Neural cell (in vitro differentiated cells): ENCODE measurements around the gene TAF11. TPM values are rescaled to one million over a fixed set of nuclear protein-coding genes. Genes with fewer than 3 reads are reported as not detected.
"Not testable (repeated sequence)": the region's sequence is repeated elsewhere in the genome, so short reads cannot be mapped to it uniquely, and the experiment has no call there.

ENCODE experiments used
- H2AFZ ChIP-seq: fragments of 200-600, 300-800 bp; sonication (generic), shearing (Covaris generic); 2 replicates; pipeline ENCODE4 v1.6.0; 2014; ENCODE audit warnings: low read depth, mild to moderate bottlenecking, antibody characterized with exemption, low read length, moderate library complexity
- H3F3A ChIP-seq: fragments of 200-600 bp; shearing (Covaris generic); 2 replicates; pipeline ENCODE4 v1.6.1; 2016; ENCODE audit warnings: mild to moderate bottlenecking, moderate library complexity, mixed read lengths, antibody characterized with exemption, low read length; ENCODE audit not compliant: insufficient read depth, poor library complexity, severe bottlenecking
- H3K27ac ChIP-seq: fragments of 200-600, 300-800 bp; sonication (generic), shearing (Covaris generic); 2 replicates; pipeline ENCODE4 v1.5.1; 2014; ENCODE audit warnings: mild to moderate bottlenecking, low read length, moderate library complexity
- H3K27me3 ChIP-seq: fragments of 300-800, 200-600 bp; sonication (generic), shearing (Covaris generic); 2 replicates; pipeline ENCODE4 v1.6.0; 2014; ENCODE audit warnings: mild to moderate bottlenecking, low read depth, low read length, moderate library complexity; ENCODE audit not compliant: insufficient read depth
- H3K36me3 ChIP-seq: fragments of 300-800, 200-600 bp; sonication (generic), shearing (Covaris generic); 2 replicates; pipeline ENCODE4 v1.5.1; 2014; ENCODE audit warnings: mild to moderate bottlenecking, antibody characterized with exemption, low read length, moderate library complexity; ENCODE audit not compliant: insufficient read depth
- H3K4me2 ChIP-seq: fragments of 300-800, 200-600 bp; sonication (generic), shearing (Covaris generic); 2 replicates; pipeline ENCODE4 v1.6.0; 2014; ENCODE audit warnings: mild to moderate bottlenecking, low read length
- H3K4me3 ChIP-seq: fragments of 300-800, 200-600 bp; sonication (generic), shearing (Covaris generic); 2 replicates; pipeline ENCODE4 v1.5.1; 2014; ENCODE audit warnings: mild to moderate bottlenecking, low read length, moderate library complexity
- H3K79me2 ChIP-seq: fragments of 200-600 bp; shearing (Covaris generic); replicated peaks from 2 replicates; pipeline ENCODE4 v1.6.0; 2014; ENCODE audit warnings: mild to moderate bottlenecking, low read length, moderate library complexity; ENCODE audit not compliant: insufficient read depth
- H3K9ac ChIP-seq: fragments of 300-800, 200-600 bp; sonication (generic), shearing (Covaris generic); 2 replicates; pipeline ENCODE4 v1.6.1; 2016; ENCODE audit warnings: mild to moderate bottlenecking, low read length, mixed read lengths
- H3K9me2 ChIP-seq: fragments of 200-600 bp; shearing (Covaris generic); 2 replicates; pipeline ENCODE4 v1.6.1; 2016; ENCODE audit warnings: mild to moderate bottlenecking, low read length, mixed read lengths; ENCODE audit not compliant: insufficient read depth
- H3K9me3 ChIP-seq: fragments of 200-600, 300-800 bp; sonication (generic), shearing (Covaris generic); 2 replicates; pipeline ENCODE4 v1.6.1; 2016; ENCODE audit warnings: mild to moderate bottlenecking, mixed run types, low read length, moderate library complexity, mixed read lengths
- H4K20me1 ChIP-seq: fragments of 200-600 bp; shearing (Covaris generic); 2 replicates; pipeline ENCODE4 v1.6.1; 2016; ENCODE audit warnings: mild to moderate bottlenecking, mixed run types; ENCODE audit not compliant: insufficient read depth
- CTCF ChIP-seq: fragments of 450-650 bp; IDR thresholded peaks from 2 replicates; pipeline ENCODE4 v1.5.1; 2014; ENCODE audit warnings: antibody characterized with exemption, mild to moderate bottlenecking, moderate library complexity; ENCODE audit not compliant: poor library complexity, severe bottlenecking
- EP300 ChIP-seq: fragments of 450-650 bp; conservative IDR thresholded peaks from 2 replicates; pipeline ENCODE4 v1.6.1; 2014; ENCODE audit warnings: antibody characterized with exemption, mild to moderate bottlenecking, moderate library complexity; ENCODE audit not compliant: poor library complexity, severe bottlenecking
- EZH2 ChIP-seq: fragments of 200-600, 300-800 bp; shearing (Covaris generic), sonication (generic); IDR thresholded peaks from 2 replicates; pipeline ENCODE4 v1.6.1; 2014; ENCODE audit warnings: antibody characterized with exemption, low read length, borderline replicate concordance, mild to moderate bottlenecking; ENCODE audit not compliant: insufficient read depth, poor library complexity, severe bottlenecking
- MXI1 ChIP-seq: fragments of 450-650 bp; conservative IDR thresholded peaks from 2 replicates; pipeline ENCODE4 v1.6.1; 2014; ENCODE audit warnings: antibody characterized with exemption, mild to moderate bottlenecking; ENCODE audit not compliant: poor library complexity, severe bottlenecking
- POLR2AphosphoS5 ChIP-seq: IDR thresholded peaks from 2 replicates; pipeline ENCODE4 v1.6.1; 2012
- RAD21 ChIP-seq: fragments of 450-650 bp; conservative IDR thresholded peaks from 2 replicates; pipeline ENCODE4 v1.6.1; 2014; ENCODE audit warnings: antibody characterized with exemption, mild to moderate bottlenecking, moderate library complexity
- REST ChIP-seq: IDR thresholded peaks from 2 replicates; pipeline ENCODE4 v1.6.1; 2012; ENCODE audit warnings: borderline replicate concordance
- SMC3 ChIP-seq: fragments of 450-650 bp; conservative IDR thresholded peaks from 2 replicates; pipeline ENCODE4 v1.6.1; 2014; ENCODE audit warnings: antibody characterized with exemption, mild to moderate bottlenecking, moderate library complexity; ENCODE audit not compliant: poor library complexity
- TAF1 ChIP-seq: IDR thresholded peaks from 2 replicates; pipeline ENCODE4 v1.6.1; 2012; ENCODE audit warnings: low read depth
- polyA plus RNA-seq: library from polyadenylated mRNA; depleted of rRNA; stranded (reverse); fragments of >200 nt; gene quantifications from 2 replicates; pipeline ENCODE4 v1.2.3, GENCODE V29; 2014

Gene TAF11
- polyA plus RNA-seq, 1 donor from 2014 or later = 115 TPM

- not testable (repeated sequence) for H3K4me3 ChIP-seq, H3K27ac ChIP-seq, H3K9ac ChIP-seq, H2AFZ ChIP-seq, H3K9me2 ChIP-seq, H3K4me2 ChIP-seq, H3K36me3 ChIP-seq, H4K20me1 ChIP-seq, H3F3A ChIP-seq, H3K9me3 ChIP-seq, H3K27me3 ChIP-seq
- H3K79me2 ChIP-seq = peaks cover 12% of the 10 kb centered on the region
These were observed 3.8 kb downstream of the TAF11 start for GRCh38 chr6:34884073-34884472.

GRCh38 chr6:34877869-34878485 is 9.9 kb downstream of the TAF11 start:
- Histone ChIP-seq H3F3A (no peaks in the 10 kb centered on the region), H3K9ac (no peak overlapping the region), H3K79me2 (no peaks in the 10 kb centered on the region), H3K9me3 (no peaks in the 10 kb centered on the region), H3K4me2 (no peak overlapping the region), H3K4me3 (no peak overlapping the region), H3K27ac (no peak overlapping the region), H3K36me3 (peaks cover 8% of the 10 kb centered on the region), H3K9me2 (no peaks in the 10 kb centered on the region), H3K27me3 (no peaks in the 10 kb centered on the region), H4K20me1 (no peaks in the 10 kb centered on the region), H2AFZ (no peak overlapping the region)
- TF ChIP-seq MXI1 (no peak), EP300 (no peak), EZH2 (no peak), CTCF (no peak), RAD21 (no peak), POLR2AphosphoS5 (no peak), REST (no peak), TAF1 (no peak), SMC3 (no peak)

- Histone ChIP-seq H3K4me3 (no peak overlapping the region), H3K79me2 (no peaks in the 10 kb centered on the region), H3K36me3 (peaks cover 8% of the 10 kb centered on the region), H3K9me2 (no peaks in the 10 kb centered on the region), H3K27me3 (no peaks in the 10 kb centered on the region), H4K20me1 (no peaks in the 10 kb centered on the region), H2AFZ (no peak overlapping the region), H3F3A (no peaks in the 10 kb centered on the region), H3K9me3 (no peaks in the 10 kb centered on the region), H3K27ac (no peak overlapping the region), H3K9ac (no peak overlapping the region), H3K4me2 (no peak overlapping the region)
- TF ChIP-seq POLR2AphosphoS5 = no peak
These were observed 10.6 kb downstream of the TAF11 start for GRCh38 chr6:34877259-34877658.
